ELF-1 (cell line): ENCODE results near the gene KCNIP3.

Experiments used
- DNase-seq: peaks from one replicate; pipeline ENCODE4 v3.0.0-alpha.2; 2016; ENCODE audit warnings: low read depth, low spot score

The KCNIP3 gene

GRCh38 chr2:95327861-95328260, 30.7 kb downstream of the KCNIP3 start:
- no peak for DNase-seq

DNA sequence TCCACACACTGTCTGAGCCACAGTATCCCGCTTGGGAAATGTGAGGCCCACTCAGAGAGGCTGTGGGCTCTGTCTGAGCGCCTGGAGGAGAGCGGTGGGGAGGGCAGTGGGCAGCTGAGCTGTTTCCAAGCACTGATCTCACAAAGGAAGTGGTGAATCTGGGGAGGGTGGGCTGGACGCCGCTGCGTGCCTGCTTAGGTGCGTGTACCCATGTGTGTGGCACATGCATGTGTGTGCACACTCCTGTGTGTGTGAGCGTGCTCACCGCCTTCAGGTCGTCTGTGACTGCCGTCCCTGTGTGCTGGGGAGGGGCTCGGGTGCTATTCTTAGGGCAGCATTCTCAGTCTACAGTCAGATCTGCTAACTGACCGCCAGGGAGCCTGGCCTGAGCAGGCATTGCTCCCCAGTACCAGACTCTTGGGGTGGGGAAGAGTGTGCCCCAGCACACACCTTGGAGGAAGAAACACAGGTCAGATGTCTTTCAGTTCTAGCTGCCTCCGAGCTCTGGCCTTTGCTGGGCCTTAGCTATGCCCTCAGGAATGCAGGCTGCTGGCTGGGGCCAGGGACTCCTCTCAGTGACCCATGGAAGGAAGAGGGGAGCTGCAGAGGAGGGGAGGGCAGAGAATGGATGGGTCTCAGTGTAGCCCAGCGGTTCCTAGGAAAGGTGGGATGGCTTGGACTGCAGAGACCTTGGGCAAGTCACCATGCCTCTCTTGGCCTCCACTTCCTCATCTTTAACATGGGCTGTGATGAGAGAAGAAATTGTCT, 31.4 kb downstream of the KCNIP3 start:
- no peak for DNase-seq

DNA sequence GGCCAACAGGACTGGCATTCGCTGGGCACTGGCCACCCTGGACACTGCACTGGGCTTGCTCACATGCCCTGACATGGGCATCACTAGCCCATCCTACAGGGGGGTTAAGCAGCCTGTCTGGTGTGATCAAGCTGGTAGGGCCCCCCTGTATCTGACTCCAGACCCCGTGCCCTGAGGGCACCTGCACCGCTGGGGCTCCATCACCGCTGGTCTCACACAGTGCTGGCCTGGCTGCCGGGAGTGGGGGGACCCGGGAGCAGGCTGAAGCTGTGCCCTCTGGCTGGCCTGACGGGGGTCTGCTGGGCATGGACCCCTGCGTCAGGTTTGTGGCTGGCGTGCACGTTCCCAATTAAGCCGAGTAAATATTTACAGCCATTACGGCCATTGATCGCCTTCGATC, 32.3 kb downstream of the KCNIP3 start:
- no peak for DNase-seq

DNA sequence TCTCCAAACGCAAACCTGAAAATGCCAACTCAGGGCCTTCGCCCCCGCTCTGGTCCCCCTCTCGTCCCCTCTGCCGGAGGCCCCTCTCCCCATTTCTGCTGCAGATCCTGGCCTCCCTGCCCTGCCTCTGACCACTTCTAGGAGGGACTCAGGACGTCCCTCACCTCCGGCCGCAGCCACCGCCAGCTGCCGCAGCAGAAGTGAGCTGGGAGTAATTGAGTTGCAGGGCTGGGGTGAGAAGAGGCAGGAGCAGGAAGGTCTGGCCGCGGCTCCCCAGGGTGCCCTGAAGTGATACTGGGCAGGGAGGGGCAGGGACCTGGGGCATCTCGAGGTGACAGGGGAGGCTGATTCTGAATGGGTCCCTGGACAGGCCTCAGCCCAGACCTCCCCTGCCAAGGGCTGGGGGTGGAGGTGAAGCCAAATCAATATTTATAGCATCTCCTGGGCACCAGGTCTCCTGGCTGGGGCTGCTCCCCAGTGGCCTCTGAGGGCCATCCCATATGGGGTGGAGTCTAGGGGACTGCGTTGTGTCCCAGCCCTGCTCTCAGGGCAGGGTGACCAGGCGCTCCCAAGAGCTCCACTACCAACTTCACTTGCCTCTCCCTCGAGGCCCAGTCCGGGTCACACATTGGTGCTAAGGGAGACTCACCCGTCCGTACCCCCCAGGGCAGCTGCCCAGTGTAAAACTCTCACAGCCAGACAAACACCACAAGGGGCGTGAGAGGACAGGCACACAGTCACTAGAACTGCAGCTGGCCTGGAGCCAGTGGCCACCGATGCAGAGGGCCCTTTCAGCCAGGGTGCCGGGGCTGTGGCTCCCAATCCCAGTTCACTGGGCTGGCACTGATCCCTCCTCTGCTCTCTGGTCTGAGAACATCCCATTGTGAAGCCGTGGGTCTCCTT, 33.0 kb downstream of the KCNIP3 start:
- DNase-seq: no peak

GRCh38 chr2:95330794-95331338, 33.7 kb downstream of the KCNIP3 start:
- no peak for DNase-seq

GRCh38 chr2:95331606-95332005, 34.5 kb downstream of the KCNIP3 start:
- no peak for DNase-seq

GRCh38 chr2:95332036-95332435, 34.9 kb downstream of the KCNIP3 start:
- DNase-seq: no peak

DNA sequence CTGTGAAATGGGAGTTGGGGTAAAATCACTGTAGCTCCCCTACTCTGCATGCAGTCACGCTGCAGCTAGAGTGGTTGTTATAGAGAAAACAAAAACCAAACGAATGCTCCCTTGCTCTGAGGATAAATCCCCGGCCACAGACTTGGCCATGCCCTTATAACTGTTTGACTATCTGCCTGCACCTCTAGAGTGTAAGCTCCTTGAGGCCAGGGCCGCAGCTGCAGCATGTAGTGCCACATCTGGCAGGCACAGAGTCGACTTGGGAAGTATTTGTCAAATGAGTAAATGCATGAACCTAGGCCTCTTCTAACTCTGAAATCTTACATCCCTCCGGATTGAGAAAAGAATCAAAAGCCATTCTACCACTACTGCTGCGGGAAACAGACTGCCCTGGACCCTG, 35.9 kb downstream of the KCNIP3 start:
- no peak for DNase-seq

GRCh38 chr2:95333888-95334338, 36.8 kb downstream of the KCNIP3 start:
- no peak for DNase-seq

DNA sequence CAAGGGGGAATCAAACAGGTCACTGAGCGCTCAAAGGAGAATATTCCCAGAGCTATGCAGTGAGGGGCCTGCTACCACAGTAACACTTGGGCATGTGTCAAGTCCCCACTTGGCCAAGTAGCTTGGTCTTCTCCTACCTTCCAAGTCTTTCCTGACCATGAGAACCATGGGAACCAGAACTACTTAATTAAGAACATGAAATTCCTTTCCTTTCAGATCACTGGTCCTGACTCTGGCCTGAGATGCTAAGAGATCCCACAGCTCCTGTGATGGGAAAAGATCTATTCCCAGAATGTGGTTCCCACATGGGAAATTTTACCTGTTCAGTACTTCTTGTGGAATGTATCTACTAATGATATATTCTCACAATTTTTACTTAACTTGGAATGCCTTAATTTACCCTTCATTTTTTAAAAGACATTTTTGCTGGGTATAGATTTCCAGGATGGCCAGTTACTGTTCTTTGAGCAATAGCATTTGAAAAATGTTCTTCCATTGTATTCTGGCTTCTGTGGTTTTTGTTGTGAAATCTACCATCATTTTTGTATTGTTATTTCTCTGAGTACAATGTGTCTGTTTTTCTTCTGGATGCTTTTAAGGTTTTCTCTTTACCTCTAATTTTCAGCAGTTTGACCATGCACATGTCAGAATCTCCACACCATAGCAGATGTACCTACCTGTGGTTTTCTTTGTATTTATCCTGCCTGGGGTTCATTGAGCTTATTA, 37.9 kb downstream of the KCNIP3 start:
- no peak for DNase-seq

DNA sequence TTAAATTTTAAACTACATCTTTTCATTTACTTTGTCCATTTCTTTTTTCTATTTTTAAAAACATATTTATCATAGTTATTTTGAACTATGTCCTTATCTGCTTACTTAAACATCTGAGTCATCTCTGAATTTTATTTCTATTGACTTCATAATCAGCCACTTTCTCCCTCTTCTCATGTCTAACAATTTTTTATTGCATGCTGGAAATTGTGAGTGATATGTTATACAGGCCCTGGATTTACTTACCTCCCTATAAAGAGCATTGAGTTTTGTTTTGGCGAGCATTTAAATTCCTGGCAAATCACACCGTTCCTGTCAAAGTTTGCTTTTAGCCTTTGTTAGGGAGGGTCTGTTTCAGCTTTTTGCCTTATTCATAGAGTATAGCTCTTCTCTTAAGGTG, 39.3 kb downstream of the KCNIP3 start:
- no peak for DNase-seq

GRCh38 chr2:95337829-95338228, 40.7 kb downstream of the KCNIP3 start:
- DNase-seq: no peak

- no peak for DNase-seq
These were observed 45.6 kb downstream of the KCNIP3 start for GRCh38 chr2:95342556-95343320.

GRCh38 chr2:95343429-95344214, 46.5 kb downstream of the KCNIP3 start:
- no peak for DNase-seq

- DNase-seq: no peak
These were observed 47.1 kb downstream of the KCNIP3 start for GRCh38 chr2:95344215-95344583.

DNA sequence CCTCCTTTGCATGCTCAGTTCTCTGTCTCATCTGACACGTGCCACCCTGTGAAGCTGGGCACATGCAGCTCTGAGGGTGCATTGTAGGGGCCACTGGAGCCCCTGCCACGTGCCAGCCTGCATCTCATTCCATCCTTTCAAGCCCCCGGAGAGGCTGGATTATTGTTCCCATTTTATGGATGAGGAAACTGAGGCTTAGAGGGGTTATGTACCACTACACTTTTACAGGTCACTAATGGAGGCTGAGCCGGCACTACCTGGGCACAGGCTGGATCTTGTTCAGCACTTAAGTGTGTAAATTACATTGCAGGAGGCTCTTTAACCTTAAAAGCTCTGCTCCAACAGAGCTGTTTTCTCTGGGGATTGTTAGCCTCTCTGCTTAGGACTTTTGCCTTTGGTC, 47.5 kb downstream of the KCNIP3 start:
- DNase-seq: no peak

- no peak for DNase-seq
These were observed 48.0 kb downstream of the KCNIP3 start for GRCh38 chr2:95345081-95345562.

GRCh38 chr2:95345563-95346230, 48.5 kb downstream of the KCNIP3 start:
- DNase-seq: peak; percentile 88

- DNase-seq: no peak
These were observed 49.1 kb downstream of the KCNIP3 start for GRCh38 chr2:95346231-95346737.
